Neural cell (in vitro differentiated cells): ENCODE data around the gene GNE.

Source experiments
- CTCF ChIP-seq: fragments of 450-650 bp; IDR thresholded peaks from 2 replicates; pipeline ENCODE4 v1.5.1; 2014; ENCODE audit warnings: antibody characterized with exemption, mild to moderate bottlenecking, moderate library complexity; ENCODE audit not compliant: poor library complexity, severe bottlenecking
- MXI1 ChIP-seq: fragments of 450-650 bp; conservative IDR thresholded peaks from 2 replicates; pipeline ENCODE4 v1.6.1; 2014; ENCODE audit warnings: antibody characterized with exemption, mild to moderate bottlenecking; ENCODE audit not compliant: poor library complexity, severe bottlenecking

GRCh38 chr9:36282275-36282674 lies 24.0 kb upstream of the GNE start:
- TF ChIP-seq CTCF, result no peak
- TF ChIP-seq MXI1, result no peak
